ENCODE measurements around the gene ADAM17.

Gene ADAM17

DNA sequence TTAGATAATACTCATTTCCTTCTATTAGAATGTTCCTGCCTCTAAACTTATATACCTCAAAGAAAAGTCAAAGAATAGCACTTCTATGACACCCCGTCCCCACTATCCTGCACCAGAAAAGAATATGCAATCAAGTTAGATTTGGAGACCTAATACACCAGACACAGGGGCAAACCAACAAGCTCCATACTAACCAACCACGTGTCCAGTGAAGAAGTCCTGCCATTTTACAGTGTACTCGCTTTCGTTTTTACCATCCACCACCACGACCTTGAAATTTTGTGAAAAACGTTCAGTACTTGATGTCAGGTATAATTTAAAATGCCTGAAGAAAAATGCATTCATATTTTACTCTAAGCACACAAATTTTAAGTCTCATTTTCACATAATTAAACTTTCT lies 19.1 kb downstream of the ADAM17 start:
- H3K36me3 ChIP-seq, result peaks cover 63% of the 10 kb centered on the region
- no peak overlapping the region for H3K4me3 ChIP-seq (ENCODE audit: low read depth, low read length)
- no peaks in the 10 kb centered on the region for H3K9me3 ChIP-seq (ENCODE audit: severe bottlenecking)
- TF ChIP-seq, protein P1, sequence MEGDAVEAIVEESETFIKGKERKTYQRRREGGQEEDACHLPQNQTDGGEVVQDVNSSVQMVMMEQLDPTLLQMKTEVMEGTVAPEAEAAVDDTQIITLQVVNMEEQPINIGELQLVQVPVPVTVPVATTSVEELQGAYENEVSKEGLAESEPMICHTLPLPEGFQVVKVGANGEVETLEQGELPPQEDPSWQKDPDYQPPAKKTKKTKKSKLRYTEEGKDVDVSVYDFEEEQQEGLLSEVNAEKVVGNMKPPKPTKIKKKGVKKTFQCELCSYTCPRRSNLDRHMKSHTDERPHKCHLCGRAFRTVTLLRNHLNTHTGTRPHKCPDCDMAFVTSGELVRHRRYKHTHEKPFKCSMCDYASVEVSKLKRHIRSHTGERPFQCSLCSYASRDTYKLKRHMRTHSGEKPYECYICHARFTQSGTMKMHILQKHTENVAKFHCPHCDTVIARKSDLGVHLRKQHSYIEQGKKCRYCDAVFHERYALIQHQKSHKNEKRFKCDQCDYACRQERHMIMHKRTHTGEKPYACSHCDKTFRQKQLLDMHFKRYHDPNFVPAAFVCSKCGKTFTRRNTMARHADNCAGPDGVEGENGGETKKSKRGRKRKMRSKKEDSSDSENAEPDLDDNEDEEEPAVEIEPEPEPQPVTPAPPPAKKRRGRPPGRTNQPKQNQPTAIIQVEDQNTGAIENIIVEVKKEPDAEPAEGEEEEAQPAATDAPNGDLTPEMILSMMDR (IDR thresholded peaks at IDR 0.05; ENCODE audit: low read depth, low read length), result no peak
- H3K27ac ChIP-seq, result no peak overlapping the region
- no peak for DNase-seq
- H3K27me3 ChIP-seq (ENCODE audit: insufficient read depth, low read depth, severe bottlenecking), result no peaks in the 10 kb centered on the region

DNA sequence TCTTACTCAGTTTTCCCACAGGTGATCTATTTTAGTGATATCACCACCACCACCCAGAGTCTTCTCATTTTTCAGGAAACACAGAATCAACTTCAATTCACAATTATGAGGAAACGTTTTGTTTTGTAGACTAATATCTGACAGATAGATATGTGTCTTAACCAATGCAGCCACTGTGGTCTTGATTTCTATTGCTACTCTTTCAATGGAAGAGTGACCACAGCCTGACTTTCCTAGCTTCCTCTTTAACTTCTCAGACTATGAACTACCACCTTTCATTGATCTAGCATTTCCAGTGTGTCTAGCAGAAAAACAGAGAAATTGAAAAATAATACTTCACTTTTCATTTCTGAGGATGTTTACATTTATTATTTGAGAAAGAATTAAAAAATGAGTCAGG lies 20.5 kb downstream of the ADAM17 start:
- Histone ChIP-seq H3K27me3 (ENCODE audit: insufficient read depth, low read depth, severe bottlenecking) (no peaks in the 10 kb centered on the region), H3K4me3 (ENCODE audit: low read depth, low read length) (no peak overlapping the region), H3K36me3 (peaks cover 61% of the 10 kb centered on the region), H3K27ac (no peak overlapping the region), H3K9me3 (ENCODE audit: severe bottlenecking) (no peaks in the 10 kb centered on the region)
- no peak for DNase-seq
- TF ChIP-seq, protein P1 (IDR thresholded peaks at IDR 0.05; ENCODE audit: low read depth, low read length), result no peak

DNA sequence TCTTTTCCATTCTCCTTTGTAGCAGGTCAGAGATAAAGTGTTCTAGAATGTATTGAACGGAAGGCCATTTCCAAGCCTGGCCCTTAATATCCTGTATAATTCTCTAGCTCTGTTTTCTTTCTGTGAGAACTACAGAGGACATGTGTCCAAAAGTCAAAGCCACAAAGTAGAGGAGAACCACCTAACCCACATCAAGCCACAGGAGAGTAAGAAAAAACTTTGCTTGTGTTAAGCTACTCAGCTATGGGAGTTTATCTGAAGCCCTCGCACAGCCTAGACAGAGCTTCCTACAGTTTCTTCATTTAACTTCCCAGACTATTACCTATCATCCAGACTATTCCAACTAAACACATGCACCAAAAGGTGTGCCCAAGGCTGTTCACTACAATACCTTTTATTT lies 22.0 kb downstream of the ADAM17 start:
- Histone ChIP-seq H3K27ac (no peak overlapping the region), H3K27me3 (ENCODE audit: insufficient read depth, low read depth, severe bottlenecking) (no peaks in the 10 kb centered on the region), H3K4me3 (ENCODE audit: low read depth, low read length) (no peak overlapping the region), H3K36me3 (peaks cover 72% of the 10 kb centered on the region), H3K9me3 (ENCODE audit: severe bottlenecking) (no peaks in the 10 kb centered on the region)
- DNase-seq, result no peak
- TF ChIP-seq, protein P1 (IDR thresholded peaks at IDR 0.05; ENCODE audit: low read depth, low read length), result no peak

DNA sequence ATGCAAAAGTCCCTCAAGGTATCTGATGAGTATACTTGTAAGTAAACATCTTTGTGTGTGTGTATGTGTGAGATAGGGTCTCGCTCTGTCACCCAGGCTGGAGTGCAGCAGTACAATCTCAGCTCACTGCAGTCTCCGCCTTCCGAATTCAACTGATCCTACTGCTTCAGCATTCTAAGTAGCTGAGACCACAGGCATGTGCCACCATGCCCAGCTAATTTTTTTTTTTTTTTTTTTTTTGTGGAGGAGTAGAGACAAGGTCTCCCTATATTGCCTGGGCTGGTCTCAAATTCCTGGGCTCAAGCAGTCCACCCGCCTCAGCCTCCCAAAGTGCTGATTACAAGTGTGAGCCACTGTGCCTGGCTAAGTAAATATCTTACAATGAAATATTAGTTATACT lies 23.2 kb downstream of the ADAM17 start:
- no peak for DNase-seq
- Histone ChIP-seq H3K4me3 (ENCODE audit: low read depth, low read length) (no peak overlapping the region), H3K27me3 (ENCODE audit: insufficient read depth, low read depth, severe bottlenecking) (no peaks in the 10 kb centered on the region), H3K9me3 (ENCODE audit: severe bottlenecking) (no peaks in the 10 kb centered on the region), H3K36me3 (peaks cover 77% of the 10 kb centered on the region), H3K27ac (no peak overlapping the region)
- TF ChIP-seq, protein P1 (IDR thresholded peaks at IDR 0.05; ENCODE audit: low read depth, low read length), result no peak

DNA sequence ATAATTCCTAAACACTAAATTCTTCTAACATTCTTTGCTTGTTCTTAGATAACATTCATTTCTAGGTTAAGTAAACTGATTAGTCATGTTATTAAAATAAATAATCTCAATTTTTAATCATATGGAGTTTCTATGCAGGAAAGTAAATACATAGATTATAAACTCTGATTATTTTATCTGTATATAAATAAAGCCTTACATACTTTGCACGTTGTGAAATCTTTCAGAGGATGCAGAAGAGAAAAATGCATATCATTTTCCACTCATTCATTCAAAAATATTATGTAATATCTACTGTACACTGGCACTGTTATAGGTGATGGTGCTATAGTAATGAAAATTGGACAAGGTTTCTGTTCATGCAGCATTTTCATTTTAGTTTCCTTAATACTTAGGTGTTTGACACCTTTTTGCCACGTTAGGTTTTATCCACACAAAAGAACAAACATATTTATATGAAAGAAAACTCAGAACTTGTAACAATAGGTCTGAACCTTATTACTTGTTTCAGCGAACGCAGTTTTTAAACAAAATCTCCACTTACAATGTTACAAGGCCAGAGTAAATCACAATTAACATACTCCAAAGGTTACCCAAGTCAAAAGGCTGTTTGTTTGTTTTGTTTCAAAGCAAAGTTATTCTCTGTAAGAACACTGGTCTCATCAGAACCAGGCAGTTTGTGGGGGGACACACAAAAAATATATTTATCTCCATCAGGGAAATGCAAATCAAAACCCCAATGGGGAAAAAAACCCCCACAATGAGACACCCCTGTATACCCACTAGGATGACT lies 27.4 kb downstream of the ADAM17 start:
- H3K27ac ChIP-seq, result no peak overlapping the region
- peaks cover 71% of the 10 kb centered on the region for H3K36me3 ChIP-seq
- no peaks in the 10 kb centered on the region for H3K27me3 ChIP-seq (ENCODE audit: insufficient read depth, low read depth, severe bottlenecking)
- no peaks in the 10 kb centered on the region for H3K9me3 ChIP-seq (ENCODE audit: severe bottlenecking)
- TF ChIP-seq, protein P1 (IDR thresholded peaks at IDR 0.05; ENCODE audit: low read depth, low read length), result no peak
- DNase-seq, result no peak
- H3K4me3 ChIP-seq (ENCODE audit: low read depth, low read length), result no peak overlapping the region

DNA sequence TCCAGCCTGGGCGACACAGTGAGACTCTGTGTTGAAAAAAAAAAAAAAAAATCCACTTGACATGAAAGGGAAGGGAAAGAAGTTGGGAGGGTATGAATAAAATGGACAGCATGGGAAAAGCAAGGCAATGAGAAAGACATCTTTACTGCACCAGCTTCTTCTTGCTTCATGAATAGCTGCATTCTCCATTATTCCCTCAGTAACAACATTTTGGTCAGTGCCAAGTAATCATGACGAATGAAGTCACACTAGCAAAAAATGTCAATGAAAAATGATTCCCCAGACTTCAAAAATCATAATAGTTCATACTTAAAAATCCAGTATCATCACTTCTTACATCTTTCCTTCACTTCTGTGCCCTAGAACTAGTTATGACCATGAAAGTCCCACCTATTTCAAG lies 30.4 kb downstream of the ADAM17 start:
- Histone ChIP-seq H3K36me3 (peaks cover 63% of the 10 kb centered on the region), H3K4me3 (ENCODE audit: low read depth, low read length) (no peak overlapping the region), H3K9me3 (ENCODE audit: severe bottlenecking) (no peaks in the 10 kb centered on the region)

More for the DNA sequence above, 30.4 kb downstream of the ADAM17 start:
- no peaks in the 10 kb centered on the region for H3K27me3 ChIP-seq (ENCODE audit: insufficient read depth, low read depth, severe bottlenecking)
- DNase-seq, result no peak
- TF ChIP-seq, protein P1 (IDR thresholded peaks at IDR 0.05; ENCODE audit: low read depth, low read length), result no peak
- no peak overlapping the region for H3K27ac ChIP-seq
